Uterus (tissue), 4 donors: Measurements from ENCODE around the gene LYPD3. TPM values are rescaled to one million over a fixed set of nuclear protein-coding genes. Genes with fewer than 3 reads are reported as not detected.

Source experiments
- DNase-seq, 2 donors: peaks; one replicate each; pipeline ENCODE4 v3.0.0-alpha.2; 2019 to 2020
- H3K27ac ChIP-seq, 2 donors: fragments of 200-600 bp; sonication (generic); 1 replicate in 1 of 2; 2 replicates in 1 of 2; pipeline ENCODE4 v1.5.1; 2016 to 2018
- H3K27me3 ChIP-seq, 2 donors: fragments of 200-600 bp; sonication (generic); one replicate each; pipeline ENCODE4 v1.5.1; 2018 to 2019; ENCODE audit warnings: control low read depth in 1 of 2
- H3K36me3 ChIP-seq, 2 donors: fragments of 200-600 bp; sonication (generic); one replicate each; pipeline ENCODE4 v1.5.1; 2019; ENCODE audit warnings: control low read depth in 1 of 2
- H3K4me1 ChIP-seq, 2 donors: fragments of 200-600 bp; sonication (generic); one replicate each; pipeline ENCODE4 v1.5.1; 2018 to 2019; ENCODE audit warnings: control low read depth in 1 of 2
- H3K4me3 ChIP-seq, 2 donors: fragments of 200-600 bp; sonication (generic); 1 replicate in 1 of 2; 2 replicates in 1 of 2; pipeline ENCODE4 v1.5.1; 2018 to 2019; ENCODE audit warnings: mild to moderate bottlenecking in 1 of 2
- H3K9me3 ChIP-seq, 2 donors: fragments of 200-600 bp; sonication (generic); one replicate each; pipeline ENCODE4 v1.5.1; 2019; ENCODE audit warnings: control low read depth in 1 of 2
- CTCF ChIP-seq, 4 experiments: fragments of 200-600 bp in 2 of 4; fragments of 450-650 bp in 2 of 4; sonication (generic) in 2 of 4; IDR thresholded peaks; one replicate each; pipeline ENCODE4 v1.5.1; 2016 to 2019; ENCODE audit warnings: antibody characterized with exemption in 4 of 4, mild to moderate bottlenecking in 2 of 4, moderate library complexity in 1 of 4
- POLR2A ChIP-seq, 2 donors: fragments of 450-650 bp; IDR thresholded peaks; one replicate each; pipeline ENCODE4 v1.6.1; 2016; ENCODE audit warnings: antibody characterized with exemption in 2 of 2, mild to moderate bottlenecking in 1 of 2, moderate library complexity in 1 of 2
- intact Hi-C: fragments of 100-400 bp; cut with DNase I; formaldehyde crosslinking; loops from one replicate; pipeline ENCODE4 v1.15.1; 2023; ENCODE audit warnings: low total_unique reads
- total RNA-seq, 4 donors: library from RNA; depleted of rRNA in 3 of 4; stranded (reverse); fragments of >200 nt in 3 of 4; gene quantifications; one replicate each; pipeline versions ENCODE4 v1.1.0 to v1.2.4, GENCODE V29; 2014 to 2023
- donor health status: DM: yes; HTN: yes; CAD: no.

The LYPD3 gene
- total RNA-seq, 4 donors from 2014 or later: 0.28 to 2.4 TPM; not detected in 2

- DNase-seq: no peak
- Histone ChIP-seq H3K4me3 (no peak overlapping the region), H3K9me3 (no peaks in the 10 kb centered on the region), H3K4me1 (peaks cover 0 to 8% of the 10 kb centered on the region in 2 donors), H3K27ac (no peak overlapping the region), H3K36me3 (no peaks in the 10 kb centered on the region), H3K27me3 (no peaks in the 10 kb centered on the region)
- intact Hi-C loops: loop anchor here (5.0 kb wide), 1 partner anchor 57 kb away; no protein-coding TSS in a partner anchor
- TF ChIP-seq POLR2A (IDR thresholded peaks at IDR 0.05) (no peak), CTCF (IDR thresholded peaks at IDR 0.05) (no peak)
Measured at GRCh38 chr19:43460362-43461016, 4.9 kb downstream of the LYPD3 start.

- H3K27ac ChIP-seq: no peak overlapping the region
- no peak for TF ChIP-seq POLR2A (IDR thresholded peaks at IDR 0.05)
- no peak for TF ChIP-seq CTCF (IDR thresholded peaks at IDR 0.05)
- H3K27me3 ChIP-seq: no peaks in the 10 kb centered on the region
- no peak for DNase-seq
- H3K9me3 ChIP-seq: no peaks in the 10 kb centered on the region
- intact Hi-C loops: no loop called here
- H3K36me3 ChIP-seq: no peaks in the 10 kb centered on the region
- H3K4me3 ChIP-seq: no peak overlapping the region
- H3K4me1 ChIP-seq: no peaks in the 10 kb centered on the region
Measured at GRCh38 chr19:43457809-43458208, 7.6 kb downstream of the LYPD3 start.

GRCh38 chr19:43455321-43456113, 9.9 kb downstream of the LYPD3 start:
- no peaks in the 10 kb centered on the region for H3K36me3 ChIP-seq
- no peak overlapping the region for H3K27ac ChIP-seq
- no peak overlapping the region for H3K4me3 ChIP-seq
- H3K27me3 ChIP-seq: no peaks in the 10 kb centered on the region
- TF ChIP-seq CTCF (IDR thresholded peaks at IDR 0.05): no peak
- no peak for TF ChIP-seq POLR2A (IDR thresholded peaks at IDR 0.05)
- no peaks in the 10 kb centered on the region for H3K9me3 ChIP-seq
- no peak for DNase-seq
- no peaks in the 10 kb centered on the region for H3K4me1 ChIP-seq
- intact Hi-C loops: no loop called here

GRCh38 chr19:43454031-43454430, 11.4 kb downstream of the LYPD3 start:
- Histone ChIP-seq H3K9me3 (no peaks in the 10 kb centered on the region), H3K36me3 (no peaks in the 10 kb centered on the region), H3K4me3 (no peak overlapping the region), H3K27me3 (no peaks in the 10 kb centered on the region), H3K4me1 (no peaks in the 10 kb centered on the region), H3K27ac (no peak overlapping the region)
- TF ChIP-seq CTCF (IDR thresholded peaks at IDR 0.05) (no peak), POLR2A (IDR thresholded peaks at IDR 0.05) (no peak)
- intact Hi-C loops: no loop called here
- no peak for DNase-seq

- TF ChIP-seq POLR2A (IDR thresholded peaks at IDR 0.05) (no peak), CTCF (IDR thresholded peaks at IDR 0.05) (no peak)
- Histone ChIP-seq H3K4me1 (no peaks in the 10 kb centered on the region), H3K27ac (no peak overlapping the region), H3K4me3 (no peak overlapping the region), H3K36me3 (no peaks in the 10 kb centered on the region), H3K9me3 (no peaks in the 10 kb centered on the region), H3K27me3 (no peaks in the 10 kb centered on the region)
- intact Hi-C loops: no loop called here
- DNase-seq: no peak
Measured at GRCh38 chr19:43452582-43452981, 12.8 kb downstream of the LYPD3 start.
